Measurements from ENCODE around the gene AHRR. TPM values are rescaled to one million over a fixed set of nuclear protein-coding genes. Genes with fewer than 3 reads are reported as not detected.

AHRR gene
- total RNA-seq, 1 donor: 54.6 TPM

DNA sequence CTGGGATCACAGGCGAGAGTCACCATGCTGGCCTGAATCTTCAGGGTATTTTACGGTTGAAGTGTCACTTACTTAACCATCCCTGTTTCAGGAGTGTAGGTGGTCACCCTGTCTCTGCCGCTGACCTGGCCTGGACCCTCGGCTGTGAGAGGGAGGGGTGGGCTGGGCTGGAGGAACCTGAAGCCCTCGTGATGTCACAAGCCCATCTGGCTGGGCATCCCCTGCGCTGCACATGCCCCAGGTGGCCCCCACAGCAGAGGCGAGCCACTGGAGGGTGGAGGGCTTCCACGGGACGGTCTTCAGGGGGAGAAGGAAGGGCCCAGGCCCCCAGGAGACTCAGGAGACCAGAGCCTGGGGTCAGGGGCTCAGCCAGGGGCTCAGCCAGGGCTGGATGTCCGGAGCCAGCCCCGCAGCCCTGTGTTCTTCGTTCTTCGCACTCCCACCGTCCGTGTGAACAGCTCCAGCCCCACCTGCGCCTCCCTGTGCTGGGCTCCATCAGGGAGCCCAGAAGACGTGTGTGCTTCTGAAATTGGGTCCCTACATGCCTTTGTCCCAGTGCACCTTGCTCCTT is 7.6 kb upstream of the AHRR start:
- Histone ChIP-seq H3K4me2 (ENCODE audit: insufficient read depth, low read length) (no peak overlapping the region), H3K4me1 (ENCODE audit: insufficient read depth, low read length) (peaks cover 21% of the 10 kb centered on the region), H3K27ac (ENCODE audit: low read depth, low read length) (no peak overlapping the region), H3K36me3 (ENCODE audit: insufficient read depth, low read length) (peaks cover 21% of the 10 kb centered on the region), H3K79me2 (ENCODE audit: insufficient read depth, low read length) (peaks cover 29% of the 10 kb centered on the region), H2AFZ (ENCODE audit: low read length) (no peak overlapping the region), H4K20me1 (ENCODE audit: insufficient read depth, low read length) (peaks cover 27% of the 10 kb centered on the region), H3K9me3 (ENCODE audit: low read depth, low read length) (no peaks in the 10 kb centered on the region), H3K27me3 (ENCODE audit: insufficient read depth, low read length) (no peaks in the 10 kb centered on the region), H3K4me3 (ENCODE audit: insufficient read depth, low read length) (no peak overlapping the region)
- TF ChIP-seq, protein P1, sequence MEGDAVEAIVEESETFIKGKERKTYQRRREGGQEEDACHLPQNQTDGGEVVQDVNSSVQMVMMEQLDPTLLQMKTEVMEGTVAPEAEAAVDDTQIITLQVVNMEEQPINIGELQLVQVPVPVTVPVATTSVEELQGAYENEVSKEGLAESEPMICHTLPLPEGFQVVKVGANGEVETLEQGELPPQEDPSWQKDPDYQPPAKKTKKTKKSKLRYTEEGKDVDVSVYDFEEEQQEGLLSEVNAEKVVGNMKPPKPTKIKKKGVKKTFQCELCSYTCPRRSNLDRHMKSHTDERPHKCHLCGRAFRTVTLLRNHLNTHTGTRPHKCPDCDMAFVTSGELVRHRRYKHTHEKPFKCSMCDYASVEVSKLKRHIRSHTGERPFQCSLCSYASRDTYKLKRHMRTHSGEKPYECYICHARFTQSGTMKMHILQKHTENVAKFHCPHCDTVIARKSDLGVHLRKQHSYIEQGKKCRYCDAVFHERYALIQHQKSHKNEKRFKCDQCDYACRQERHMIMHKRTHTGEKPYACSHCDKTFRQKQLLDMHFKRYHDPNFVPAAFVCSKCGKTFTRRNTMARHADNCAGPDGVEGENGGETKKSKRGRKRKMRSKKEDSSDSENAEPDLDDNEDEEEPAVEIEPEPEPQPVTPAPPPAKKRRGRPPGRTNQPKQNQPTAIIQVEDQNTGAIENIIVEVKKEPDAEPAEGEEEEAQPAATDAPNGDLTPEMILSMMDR (IDR thresholded peaks at IDR 0.05; ENCODE audit: extremely low read depth, low read depth, low read length): no peak
- DNase-seq (ENCODE audit: insufficient read length, low spot score, missing footprints): peak; percentile 44

DNA sequence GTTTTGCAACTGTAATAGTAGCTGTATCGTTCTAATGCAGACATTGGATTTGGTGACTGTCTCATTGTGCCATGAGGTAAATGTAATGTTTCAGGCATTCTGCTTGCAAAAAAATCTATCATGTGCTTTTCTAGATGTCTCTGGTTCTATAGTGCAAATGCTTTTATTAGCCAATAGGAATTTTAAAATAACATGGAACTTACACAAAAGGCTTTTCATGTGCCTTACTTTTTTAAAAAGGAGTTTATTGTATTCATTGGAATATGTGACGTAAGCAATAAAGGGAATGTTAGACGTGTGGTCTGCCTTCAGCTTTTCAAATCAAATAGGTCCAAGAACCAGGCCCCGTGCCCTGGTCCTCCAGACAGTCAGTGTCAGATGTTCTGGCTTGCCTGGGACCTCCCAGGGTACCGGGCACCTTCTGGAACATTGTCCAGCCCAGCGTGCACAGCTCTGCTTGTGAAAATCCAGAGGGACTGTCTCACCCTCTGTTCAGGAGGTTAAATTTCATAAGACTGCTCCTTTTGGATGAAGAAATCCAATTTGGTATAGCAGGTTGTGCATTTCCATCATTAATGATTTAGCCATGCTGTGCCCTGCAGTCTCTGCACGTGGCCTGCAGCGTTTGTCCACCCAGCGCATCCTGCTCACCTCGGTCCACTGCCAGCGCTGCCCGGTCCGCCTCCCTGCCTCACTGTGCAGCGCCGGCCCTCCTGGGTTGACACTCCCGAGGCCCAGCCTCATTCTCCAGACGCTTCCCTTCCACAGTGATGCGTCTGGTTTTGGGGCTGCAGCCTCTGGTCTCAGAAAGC is 6.6 kb upstream of the AHRR start:
- no peak overlapping the region for H3K27ac ChIP-seq (ENCODE audit: low read depth, low read length)
- no peak for DNase-seq (ENCODE audit: insufficient read length, low spot score, missing footprints)
- no peak overlapping the region for H3K4me2 ChIP-seq (ENCODE audit: insufficient read depth, low read length)
- peaks cover 21% of the 10 kb centered on the region for H3K36me3 ChIP-seq (ENCODE audit: insufficient read depth, low read length)
- no peak overlapping the region for H2AFZ ChIP-seq (ENCODE audit: low read length)
- no peaks in the 10 kb centered on the region for H3K9me3 ChIP-seq (ENCODE audit: low read depth, low read length)
- H4K20me1 ChIP-seq (ENCODE audit: insufficient read depth, low read length): peaks cover 21% of the 10 kb centered on the region
- no peaks in the 10 kb centered on the region for H3K27me3 ChIP-seq (ENCODE audit: insufficient read depth, low read length)
- peaks cover 26% of the 10 kb centered on the region for H3K4me1 ChIP-seq (ENCODE audit: insufficient read depth, low read length)
- TF ChIP-seq, protein P1 (IDR thresholded peaks at IDR 0.05; ENCODE audit: extremely low read depth, low read depth, low read length): no peak
- H3K79me2 ChIP-seq (ENCODE audit: insufficient read depth, low read length): peaks cover 26% of the 10 kb centered on the region
- H3K4me3 ChIP-seq (ENCODE audit: insufficient read depth, low read length): no peak overlapping the region

DNA sequence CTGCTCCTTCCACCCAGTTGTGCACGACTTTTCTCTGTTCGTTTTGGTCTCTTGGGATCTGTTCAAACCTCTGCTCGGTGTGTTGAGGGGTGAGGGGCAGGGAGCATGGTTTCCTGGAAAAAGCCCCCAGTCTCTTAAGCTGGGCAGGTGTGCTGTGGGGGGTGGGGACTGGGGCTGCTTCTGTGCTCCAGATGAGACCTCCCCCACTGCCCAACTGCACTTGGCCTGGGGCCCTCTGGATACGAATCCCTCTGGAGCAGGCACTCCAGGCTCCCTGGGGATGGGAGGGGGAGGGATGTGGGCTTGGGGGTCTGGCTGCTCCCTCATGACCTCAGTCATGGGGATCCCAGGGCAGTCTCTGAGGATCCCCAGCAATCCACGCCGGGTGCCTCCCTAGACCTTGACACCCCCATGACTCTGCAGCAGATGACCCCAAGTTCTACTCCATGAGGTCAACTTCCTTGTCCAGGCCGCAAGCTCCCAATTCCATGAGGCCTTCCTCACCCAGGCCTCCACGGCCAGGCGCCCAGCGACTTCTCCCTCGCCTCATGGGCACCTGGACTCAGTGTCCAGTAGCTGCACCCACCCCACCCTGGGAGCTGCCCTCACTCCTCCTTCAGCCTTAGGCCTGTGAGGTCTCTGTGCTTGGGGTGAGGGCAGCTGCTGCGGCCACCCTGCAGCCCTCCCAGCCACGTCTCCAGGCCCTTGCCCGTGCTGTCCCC is 5.9 kb upstream of the AHRR start:
- Histone ChIP-seq H3K4me2 (ENCODE audit: insufficient read depth, low read length) (no peak overlapping the region), H3K4me1 (ENCODE audit: insufficient read depth, low read length) (peaks cover 26% of the 10 kb centered on the region), H3K79me2 (ENCODE audit: insufficient read depth, low read length) (peaks cover 27% of the 10 kb centered on the region), H3K4me3 (ENCODE audit: insufficient read depth, low read length) (no peak overlapping the region), H3K36me3 (ENCODE audit: insufficient read depth, low read length) (peaks cover 21% of the 10 kb centered on the region), H3K27ac (ENCODE audit: low read depth, low read length) (no peak overlapping the region), H4K20me1 (ENCODE audit: insufficient read depth, low read length) (peaks cover 14% of the 10 kb centered on the region), H2AFZ (ENCODE audit: low read length) (no peak overlapping the region), H3K9me3 (ENCODE audit: low read depth, low read length) (no peaks in the 10 kb centered on the region), H3K27me3 (ENCODE audit: insufficient read depth, low read length) (no peaks in the 10 kb centered on the region)
- TF ChIP-seq, protein P1 (IDR thresholded peaks at IDR 0.05; ENCODE audit: extremely low read depth, low read depth, low read length): no peak
- peak; percentile 76 for DNase-seq (ENCODE audit: insufficient read length, low spot score, missing footprints)

Data from osteoblast (primary cell).